GM21381 (cell line): ENCODE data around the gene AP1G1.
A peak's percentile ranks its signal among the peaks of the same experiment; 100 is the strongest.

Experiments
- ATAC-seq: cut with Tn5 transposase; IDR thresholded peaks from one replicate; pipeline ENCODE4 v1.9.1; 2021; ENCODE audit warnings: mild to moderate bottlenecking, moderate library complexity; ENCODE audit not compliant: unreplicated experiment

Gene AP1G1

DNA sequence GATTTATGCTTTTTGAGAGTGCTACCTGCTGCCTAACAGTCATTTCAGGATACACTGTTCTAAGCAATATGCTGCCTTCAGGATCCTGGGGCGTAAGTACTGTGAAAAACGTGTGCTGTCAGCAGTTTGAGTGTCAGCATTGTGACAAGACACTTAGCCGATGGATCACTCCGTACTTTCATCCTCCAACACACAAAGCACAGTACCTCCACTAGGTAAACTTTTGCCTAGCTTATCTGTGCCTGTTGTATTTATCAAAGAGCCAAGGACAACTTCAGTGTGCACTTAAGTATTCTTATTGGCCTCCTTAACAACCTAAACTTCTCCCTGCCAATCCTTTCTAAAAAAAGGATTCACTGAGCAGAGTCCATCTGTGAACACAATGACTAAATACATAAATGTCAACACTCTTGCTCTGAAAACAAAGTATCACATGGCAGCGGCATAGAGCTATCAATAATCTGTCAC lies 50.3 kb downstream of the AP1G1 start:
- no peak for ATAC-seq

DNA sequence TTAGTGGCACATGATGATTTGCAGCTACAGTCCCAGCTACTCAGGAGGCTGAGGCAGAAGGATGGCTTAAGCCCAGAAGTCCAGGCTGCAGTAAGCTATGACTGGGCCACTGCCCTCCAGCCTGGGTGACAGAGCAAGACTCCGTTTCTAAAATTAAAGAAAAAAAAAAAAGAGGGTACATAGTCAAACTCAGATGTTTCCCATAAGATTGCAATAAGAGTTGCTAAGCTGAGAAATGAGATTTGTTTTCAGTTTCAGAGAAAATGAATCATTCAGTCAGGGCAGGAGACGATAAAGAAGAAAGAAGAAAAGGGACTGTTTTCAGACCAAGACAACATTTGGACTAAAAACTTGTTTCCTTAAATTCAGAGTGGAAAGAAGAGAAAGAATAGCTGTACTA lies 54.0 kb downstream of the AP1G1 start:
- no peak for ATAC-seq

DNA sequence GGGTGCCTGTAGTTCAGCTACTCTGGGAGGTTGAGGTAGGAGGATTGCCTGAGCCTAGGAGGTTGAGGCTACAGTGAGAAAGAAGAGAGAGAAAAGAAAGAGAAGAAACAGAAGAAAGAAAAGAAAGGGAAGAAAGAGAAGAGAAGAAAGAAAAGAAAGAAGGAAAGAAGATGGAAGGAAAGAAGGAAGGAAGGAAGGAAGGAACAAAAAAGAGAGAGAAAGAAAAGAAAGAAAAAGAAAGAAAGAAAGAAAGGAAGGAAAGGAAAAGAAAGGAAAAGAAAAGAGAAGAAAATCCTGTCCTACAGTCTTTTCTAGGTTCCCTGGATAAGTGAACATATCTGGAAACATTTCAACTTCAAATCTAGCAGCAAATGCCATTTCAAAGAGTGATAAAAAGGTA lies 54.5 kb downstream of the AP1G1 start:
- ATAC-seq = no peak

DNA sequence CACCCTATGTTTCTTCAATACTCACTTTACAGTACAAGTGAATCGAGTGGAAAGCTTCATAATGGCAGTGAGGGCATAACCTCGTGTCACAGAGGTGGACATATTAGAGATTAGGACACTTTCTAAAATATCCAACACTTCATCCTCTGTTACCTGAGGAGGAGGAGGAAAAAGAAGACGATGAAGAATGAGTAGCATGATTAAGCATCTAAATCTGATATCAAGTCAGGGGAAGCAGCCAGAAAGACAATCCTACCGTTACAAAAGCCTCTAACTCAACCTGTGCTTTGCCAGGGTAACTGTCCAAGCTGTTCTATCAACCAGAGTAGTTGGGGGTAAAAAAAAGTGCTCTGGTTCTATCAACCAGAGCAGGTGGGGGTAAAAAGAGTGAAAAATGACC lies 60.4 kb downstream of the AP1G1 start:
- ATAC-seq = no peak

DNA sequence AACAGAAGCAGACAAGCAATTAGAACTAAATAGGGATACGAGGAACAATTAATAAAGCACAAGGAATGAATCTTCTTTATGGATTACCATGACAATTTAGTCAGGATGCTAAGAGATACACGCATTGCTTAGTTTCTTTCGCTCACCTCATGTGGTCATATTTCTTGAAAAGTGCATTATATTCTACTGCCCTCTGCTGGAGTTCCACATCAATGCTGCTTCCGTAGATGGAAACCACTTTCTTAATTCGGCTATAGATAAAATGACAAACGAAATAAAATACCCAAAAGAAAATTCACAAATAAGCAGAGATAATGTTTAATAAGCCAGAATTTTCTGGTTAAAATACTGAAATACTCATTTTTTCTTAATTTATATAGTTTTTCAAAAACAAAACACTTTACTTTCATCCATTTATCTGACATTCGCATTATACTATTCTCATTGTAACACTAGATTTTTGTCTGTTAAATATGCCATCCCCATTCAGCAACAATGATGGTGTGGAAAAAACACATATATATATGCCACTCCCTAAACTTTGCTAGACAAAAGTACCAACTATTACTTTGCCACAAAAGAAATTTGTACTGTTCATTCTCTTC lies 62.1 kb downstream of the AP1G1 start:
- ATAC-seq = no peak

DNA sequence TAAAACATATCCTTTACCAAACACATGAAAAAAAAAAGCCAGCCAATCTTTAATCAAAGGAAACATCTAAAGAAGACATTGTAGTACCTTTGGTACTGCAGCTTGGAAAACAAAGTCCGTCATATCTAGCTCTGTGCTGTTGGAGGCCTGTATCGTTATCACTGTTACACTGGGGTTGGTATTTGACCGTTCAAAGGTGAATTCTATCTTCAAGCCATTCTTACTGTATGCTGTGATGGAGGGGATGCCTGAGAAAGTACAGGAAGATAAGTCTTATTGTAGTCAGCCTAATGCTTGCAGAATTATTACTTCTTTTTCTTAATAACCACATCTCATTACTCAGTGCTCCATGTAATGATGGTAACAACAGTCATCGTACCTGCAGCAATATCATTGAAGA lies 69.8 kb downstream of the AP1G1 start:
- no peak for ATAC-seq

DNA sequence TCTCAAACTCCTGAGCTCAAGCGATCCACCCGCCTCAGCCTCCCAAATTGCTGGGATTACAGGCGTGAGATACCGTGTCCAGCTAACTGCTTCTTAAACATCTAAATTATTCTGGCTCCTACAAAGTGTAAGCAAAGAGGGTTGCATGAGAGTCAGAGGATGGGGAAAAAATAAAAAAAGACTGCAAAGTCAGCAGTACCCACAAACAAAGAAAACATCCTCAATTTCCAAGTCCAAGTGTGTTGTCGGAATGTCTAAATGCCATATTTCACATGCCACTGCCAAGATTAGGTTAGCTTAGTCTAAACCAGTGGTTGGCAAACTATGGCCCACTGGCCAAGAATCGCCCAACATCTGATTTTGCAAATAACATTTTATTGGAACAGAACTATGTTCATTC lies 71.1 kb downstream of the AP1G1 start:
- ATAC-seq = no peak

DNA sequence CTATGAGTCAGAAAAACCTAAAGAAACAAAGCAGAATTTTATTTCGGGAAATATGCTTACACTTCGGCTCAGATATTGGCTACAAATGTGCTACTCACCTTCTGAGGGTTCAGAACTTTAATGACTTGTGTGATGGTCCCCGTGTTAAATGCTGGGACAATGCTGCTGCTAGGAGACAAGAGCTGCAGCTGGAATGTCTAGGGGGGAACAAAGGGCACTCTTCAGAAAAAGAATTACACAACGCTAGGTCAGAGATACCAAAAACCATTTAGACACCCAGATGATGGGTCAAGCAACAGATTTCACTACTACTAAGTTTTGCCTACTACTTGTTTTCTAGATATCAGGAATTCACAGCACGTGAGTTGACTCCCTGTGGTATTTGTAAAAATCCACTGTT lies 74.1 kb downstream of the AP1G1 start:
- ATAC-seq = no peak

DNA sequence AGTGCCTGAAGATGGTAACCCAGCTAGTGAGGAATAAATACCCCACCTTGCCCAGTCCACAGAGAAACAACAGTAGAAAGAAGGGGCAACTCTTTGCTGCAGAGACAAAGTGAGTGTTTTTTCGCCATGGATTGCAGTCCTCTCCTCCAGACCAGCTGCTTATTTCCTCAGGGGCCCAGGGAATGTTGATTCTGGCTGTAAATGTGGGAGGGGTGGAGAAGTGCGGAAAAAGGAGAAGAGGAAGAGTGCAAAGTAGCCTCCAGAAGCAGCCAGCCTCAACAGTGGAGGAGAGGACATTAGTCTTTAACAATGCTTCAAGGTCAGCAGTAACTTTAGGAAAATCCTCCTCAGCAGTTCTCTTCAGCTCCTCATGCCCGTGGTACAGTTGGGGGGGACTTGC lies 76.0 kb downstream of the AP1G1 start:
- no peak for ATAC-seq

DNA sequence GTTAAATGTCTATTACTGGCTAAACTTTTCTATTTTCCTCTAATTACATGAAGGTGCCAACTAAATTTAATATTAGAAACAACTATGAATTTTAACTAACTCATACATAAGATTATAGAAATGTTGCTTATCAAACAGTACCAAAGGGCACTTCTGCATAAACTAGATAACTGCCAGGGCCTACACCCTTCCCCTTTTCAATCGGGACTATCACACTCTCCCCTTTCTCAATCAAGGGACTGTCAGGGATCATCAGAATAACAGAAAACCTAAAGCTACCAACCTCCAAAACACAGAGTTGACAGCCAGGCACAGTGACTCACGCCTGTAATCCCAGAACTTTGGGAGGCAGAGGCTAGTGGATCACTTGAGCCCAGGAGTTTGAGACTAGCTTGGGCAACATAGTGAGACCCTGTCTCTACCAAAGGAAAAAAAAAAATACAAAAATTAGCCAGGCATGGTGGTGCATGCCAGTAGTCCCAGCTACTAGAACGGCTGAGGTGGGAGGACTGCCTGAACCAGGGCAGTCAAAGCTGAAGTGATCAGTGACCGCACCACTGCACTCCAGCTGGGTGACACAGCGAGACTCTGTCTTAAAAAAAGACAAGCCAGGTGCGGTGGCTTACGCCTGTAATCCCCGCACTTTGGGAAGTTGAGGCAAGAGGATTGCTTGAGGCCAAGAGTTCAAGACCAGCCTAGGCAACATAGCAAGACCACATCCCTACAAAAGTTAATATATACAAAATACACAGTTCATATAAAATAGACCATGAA lies 80.9 kb downstream of the AP1G1 start:
- ATAC-seq = no peak

DNA sequence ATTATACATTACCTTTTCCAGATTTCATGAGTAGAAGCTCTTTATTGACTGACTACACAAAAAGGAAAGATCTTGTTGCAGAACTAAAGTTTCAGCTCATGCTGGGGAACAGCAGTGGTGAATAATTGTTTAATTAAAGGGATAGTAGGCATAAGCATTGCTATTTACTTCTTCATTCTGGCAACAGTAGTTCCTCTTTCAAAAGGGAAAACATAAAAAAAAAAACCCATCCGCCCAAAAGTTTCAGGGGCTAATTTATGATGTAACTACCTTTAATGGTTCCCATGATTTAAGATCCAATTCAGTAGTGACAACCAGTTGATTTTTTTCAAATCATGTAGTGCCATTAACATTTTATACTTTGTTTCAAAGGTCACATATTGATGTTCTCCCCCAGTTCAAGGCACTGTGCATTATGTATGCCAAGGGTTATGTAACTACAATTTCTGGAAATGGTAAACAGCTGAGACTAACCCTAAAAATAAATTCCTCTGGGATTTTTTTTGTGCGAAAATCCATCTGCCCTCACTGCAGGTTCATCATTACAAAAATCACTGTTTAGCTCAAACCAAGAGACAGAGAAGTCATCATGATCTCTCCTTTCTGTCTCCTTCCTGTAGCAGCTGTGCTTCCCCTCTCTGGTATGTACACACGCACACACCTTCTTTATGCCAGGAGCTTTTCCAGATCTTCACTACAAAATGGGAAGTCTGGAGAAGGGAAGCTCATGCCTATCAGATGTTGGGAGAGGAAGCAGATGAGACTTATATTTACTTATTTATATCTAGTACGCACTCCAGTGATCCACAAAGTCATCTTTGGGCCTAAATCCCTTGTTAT lies 81.9 kb downstream of the AP1G1 start:
- no peak for ATAC-seq

DNA sequence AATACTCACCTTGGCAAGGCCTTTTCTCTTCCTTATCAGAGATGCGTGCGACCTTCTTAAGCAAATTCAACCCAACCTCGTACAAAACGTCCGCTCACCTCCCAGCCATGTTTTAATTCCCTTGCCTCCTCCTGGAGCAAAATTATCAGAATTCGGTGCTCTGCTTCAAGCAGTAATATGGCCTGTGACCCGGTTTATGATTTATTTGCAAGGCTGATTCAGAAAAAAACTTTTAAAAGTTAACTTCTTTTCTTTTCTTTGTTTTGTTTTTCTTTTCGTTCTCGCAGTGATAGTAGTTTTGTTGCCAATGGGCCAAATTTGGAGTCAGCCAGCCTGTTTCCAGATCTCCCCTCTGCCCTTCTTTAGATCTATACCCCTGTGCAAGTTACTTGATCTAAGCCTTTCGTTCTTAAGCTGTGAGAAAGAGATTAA lies 84.3 kb downstream of the AP1G1 start, which contains the start of gene PHLPP2:
Gene PHLPP2, minus strand, starts transcription at position 382 of the 432 bp plus-strand sequence. CDS start 9,906 bp downstream, outside the sequence.
- ATAC-seq = no peak

DNA sequence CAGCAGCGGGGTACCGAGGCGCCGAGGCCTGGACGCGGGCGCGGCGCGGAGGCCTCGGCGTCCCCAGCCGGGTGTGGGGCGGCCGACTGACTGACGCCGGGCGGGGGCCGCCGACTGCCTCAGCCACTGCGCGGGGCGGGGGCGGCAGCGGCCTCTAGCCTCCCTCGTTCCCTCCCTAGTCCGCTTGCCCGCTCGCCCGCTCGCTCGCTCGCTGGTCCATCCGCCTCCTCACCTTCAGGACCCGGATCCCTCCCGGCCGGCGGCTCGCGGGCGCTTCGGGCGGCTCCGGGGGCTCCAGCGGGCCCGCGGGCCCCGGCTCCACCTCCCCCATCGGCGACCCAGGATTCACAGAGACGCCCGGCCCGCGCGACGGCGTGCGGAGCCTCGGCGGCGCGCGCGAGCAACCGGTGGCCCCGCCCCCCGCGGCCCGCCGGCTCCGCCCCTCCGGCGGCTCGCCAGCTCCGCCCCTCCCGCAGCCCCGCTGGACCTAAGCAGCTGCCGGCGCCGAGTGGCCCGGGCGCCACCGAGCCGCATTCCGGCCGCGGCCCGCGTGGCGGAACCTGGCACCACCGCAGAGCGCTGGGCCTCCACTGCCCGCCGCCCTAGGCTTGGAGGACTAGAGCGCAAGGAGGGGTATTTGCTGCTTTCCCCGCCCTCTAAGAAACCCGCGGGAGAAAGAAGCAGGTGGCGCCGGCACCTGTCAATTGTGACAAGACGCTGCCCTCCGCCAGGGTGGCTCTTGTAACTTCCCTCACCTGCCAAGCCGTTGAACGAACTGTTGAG lies 84.9 kb downstream of the AP1G1 start:
- ATAC-seq = peak; percentile 78

DNA sequence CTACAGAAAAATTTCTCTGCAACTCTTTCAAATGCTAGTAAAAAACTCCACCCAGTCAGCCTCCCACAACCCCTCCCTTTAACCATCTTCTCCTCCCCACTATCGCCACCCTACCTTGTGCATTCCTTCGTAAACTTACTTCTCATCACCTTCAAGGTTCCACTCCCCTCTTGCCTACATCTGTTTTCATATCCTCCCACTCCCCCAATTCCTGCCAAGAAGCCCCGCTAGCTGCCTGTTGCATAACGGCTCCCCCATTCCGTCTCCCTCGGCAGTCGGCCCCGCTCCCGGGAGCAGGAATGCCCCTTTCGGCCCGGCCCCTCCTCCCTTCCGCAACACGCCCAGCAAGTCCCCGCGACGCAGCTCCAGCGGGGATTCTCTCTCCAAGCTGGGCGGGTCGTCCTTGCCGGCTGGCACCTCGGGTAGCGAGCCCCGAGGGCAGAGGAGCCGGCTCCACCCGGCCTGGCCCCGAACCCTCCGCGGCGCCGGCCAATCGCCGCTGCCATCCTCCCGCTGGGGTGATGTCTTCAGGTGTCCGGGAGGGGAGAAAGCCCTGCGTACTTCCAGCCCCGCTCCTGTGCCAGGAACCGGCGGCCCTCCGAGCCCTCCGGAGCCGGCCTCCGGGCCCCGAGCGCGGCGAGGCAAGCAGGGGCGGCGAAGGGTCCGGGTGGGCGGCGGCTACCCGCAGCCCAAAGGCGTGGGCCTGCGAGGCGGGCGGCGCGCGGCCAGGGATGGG lies 85.7 kb downstream of the AP1G1 start:
- ATAC-seq = peak; percentile 39

DNA sequence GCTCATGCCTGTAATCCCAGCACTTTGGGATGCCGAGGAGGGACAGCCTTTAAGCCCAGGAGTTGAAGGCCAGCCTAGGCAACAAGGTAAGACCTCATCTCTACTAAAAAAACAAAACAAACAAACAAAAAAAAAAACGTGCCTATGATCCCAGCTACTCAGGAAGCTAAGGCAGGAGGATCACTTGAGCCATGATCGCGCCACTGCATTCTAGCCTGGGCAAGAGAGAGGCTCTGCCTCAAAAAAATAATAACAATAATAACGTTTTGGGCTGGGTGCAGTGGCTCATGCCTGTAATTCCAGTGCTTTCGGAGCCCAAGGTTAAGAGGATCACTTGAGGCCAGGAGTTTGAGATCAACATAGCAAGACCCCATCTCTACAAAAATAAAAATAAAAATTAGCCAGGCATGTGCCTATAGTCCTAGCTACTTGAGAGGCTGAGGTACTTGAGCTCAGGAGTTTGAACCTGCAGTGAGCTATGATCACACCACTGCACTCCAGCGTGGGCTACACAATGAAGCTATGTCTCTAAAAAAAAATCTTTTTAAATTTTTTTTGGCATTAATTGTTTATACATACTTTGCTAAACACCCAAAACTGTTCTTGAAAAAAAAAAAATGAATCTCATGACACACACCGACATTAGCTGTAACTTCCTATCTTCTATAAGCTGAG lies 87.4 kb downstream of the AP1G1 start:
- ATAC-seq = no peak

DNA sequence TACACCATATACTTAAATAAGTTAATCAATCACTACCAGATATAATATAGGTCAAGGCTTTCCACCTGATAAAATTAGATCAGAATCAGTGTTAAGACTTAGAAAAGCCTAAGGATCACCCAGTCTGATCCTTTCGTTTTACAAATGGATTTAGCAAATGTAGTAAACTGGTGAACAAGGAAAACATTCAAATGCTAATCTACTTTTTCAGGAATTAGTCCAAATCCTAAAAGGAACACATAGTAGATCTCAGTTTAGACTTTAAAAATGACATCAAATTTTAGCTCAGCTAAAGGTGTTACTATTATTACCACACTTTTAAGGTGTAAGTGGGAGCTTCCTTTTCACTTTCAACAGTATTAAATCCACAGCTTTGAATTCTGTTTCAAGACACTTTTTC lies 96.1 kb downstream of the AP1G1 start:
- ATAC-seq = no peak

DNA sequence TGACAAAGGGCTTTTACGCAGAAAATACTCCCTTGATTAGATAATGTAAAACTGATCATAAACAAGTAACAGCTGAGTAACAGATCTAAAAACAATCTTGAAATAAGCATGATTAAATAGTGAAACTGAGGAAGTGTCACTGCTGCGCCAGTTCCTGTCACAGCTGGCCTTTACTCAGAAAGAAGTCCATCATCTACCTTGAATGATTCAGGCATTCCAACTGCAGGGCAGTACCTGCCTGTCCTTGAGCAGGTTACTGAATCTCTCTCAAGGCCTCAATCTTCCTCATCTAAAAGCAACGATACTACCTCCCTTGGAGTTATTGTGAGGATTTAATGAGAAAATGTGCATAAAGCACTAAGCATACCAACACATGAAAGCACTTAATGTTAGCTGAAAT lies 96.8 kb downstream of the AP1G1 start:
- peak; percentile 49 for ATAC-seq

DNA sequence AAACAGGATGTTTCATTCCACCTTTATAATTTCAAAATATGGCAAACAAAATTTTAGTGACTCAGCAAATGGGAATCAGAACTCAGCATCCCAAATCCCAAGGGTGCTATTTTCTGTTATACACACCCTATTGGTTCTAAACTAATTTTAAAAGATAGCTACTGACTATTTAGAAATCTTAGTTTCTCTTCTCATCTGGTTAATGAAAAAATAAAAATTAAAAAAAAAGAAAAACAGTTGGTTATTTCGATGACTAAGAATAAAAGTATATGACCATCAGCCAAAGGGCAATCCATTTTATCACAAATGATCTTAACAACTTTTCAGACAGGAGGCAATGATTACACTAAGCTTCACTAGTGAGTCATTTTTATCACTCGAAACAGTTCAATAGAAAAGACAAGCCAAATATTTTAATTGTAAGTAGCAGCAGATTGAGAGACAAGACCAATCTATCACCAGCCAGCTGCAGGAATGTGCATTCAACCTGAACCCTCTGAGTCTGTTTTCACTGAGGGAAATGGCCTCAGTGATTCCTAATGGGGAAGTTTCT lies 99.3 kb downstream of the AP1G1 start:
- no peak for ATAC-seq

DNA sequence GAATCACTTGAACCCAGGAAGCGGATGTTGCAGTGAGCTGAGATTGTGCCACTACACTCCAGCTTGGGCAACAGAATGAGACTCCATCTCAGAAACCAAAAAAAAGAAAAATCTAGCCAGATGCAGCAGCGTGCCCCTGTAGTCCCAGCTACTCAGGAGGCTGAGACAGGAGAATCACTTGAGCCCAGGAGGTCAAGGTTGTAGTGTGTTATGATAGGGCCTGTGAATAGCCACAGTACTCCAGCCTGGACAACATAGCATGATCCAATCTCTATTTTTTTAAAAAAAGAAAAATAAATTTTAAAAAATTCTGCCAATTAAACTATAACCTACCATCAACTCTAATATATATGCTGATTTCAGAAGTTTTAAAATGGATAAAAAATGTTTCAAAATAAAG lies 99.9 kb downstream of the AP1G1 start:
- no peak for ATAC-seq
